Nucleus accumbens (tissue), 56 donors: ENCODE data around the gene IER3IP1.
"Not testable (repeated sequence)": the region's sequence is repeated elsewhere in the genome, so short reads cannot be mapped to it uniquely, and the experiment has no call there.

Source experiments
- DNase-seq, 56 donors: peaks; one replicate each; lab custom pipeline; 2025; lab: John Stamatoyannopoulos, UW

Gene IER3IP1

GRCh38 chr18:47175898-47176575, at the start of gene IER3IP1:
IER3IP1 (minus strand) TSS chr18:47176364; CDS start chr18:47176277, 87 bp downstream.
- DNase-seq, result peak in 55 of 56 donors; percentile 35 to 92 (median 81)

DNA sequence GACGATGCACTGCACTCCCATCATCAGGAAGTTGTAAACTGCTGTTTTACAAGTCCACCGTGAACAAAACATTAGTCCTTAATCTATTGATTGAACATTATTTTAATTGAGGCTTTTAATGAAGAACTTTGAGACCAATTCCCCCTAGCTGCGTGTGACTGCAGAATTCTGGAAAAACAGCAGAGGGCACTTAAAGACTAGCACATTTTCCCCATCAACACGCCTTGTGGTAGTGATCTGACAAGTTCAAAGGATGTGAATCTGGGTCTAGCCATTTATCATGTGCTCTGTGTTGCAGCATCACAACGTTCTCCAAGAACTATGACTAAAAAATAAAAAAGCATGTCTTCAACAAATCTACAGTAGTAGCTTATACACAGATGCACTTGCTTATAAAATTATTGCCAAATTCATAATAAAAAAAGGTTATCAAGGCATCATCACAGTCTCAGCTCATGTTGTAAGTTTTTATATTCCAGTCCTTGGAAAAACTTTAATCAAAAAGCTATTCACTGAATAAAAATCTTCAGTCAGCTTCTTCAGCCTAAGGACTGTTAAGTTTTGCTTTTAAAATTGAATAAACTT, 39.5 kb upstream of the IER3IP1 start:
- peak in 23 of 56 donors; percentile 1 to 52 (median 4) for DNase-seq

DNA sequence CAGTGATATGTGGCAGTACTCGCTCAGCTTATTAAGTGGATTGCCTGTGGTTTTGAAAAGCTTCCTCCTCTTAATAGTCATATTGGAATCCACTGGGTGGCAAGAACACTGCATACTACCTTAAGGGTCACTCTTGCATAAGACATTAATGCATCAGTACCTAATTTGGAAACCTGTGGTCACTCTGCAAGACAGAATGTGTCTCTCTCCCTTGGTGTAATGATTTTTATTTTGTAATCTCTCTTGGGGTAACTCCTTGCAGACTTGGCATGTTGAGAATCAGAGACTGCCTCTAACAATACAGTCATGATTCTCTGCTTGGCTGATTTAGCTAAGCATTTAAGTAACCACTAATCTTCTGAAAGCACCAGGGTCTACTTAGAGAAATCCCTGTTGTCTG, 33.0 kb upstream of the IER3IP1 start:
- no peak for DNase-seq

GRCh38 chr18:47206945-47207637, 30.9 kb upstream of the IER3IP1 start:
- no peak for DNase-seq

DNA sequence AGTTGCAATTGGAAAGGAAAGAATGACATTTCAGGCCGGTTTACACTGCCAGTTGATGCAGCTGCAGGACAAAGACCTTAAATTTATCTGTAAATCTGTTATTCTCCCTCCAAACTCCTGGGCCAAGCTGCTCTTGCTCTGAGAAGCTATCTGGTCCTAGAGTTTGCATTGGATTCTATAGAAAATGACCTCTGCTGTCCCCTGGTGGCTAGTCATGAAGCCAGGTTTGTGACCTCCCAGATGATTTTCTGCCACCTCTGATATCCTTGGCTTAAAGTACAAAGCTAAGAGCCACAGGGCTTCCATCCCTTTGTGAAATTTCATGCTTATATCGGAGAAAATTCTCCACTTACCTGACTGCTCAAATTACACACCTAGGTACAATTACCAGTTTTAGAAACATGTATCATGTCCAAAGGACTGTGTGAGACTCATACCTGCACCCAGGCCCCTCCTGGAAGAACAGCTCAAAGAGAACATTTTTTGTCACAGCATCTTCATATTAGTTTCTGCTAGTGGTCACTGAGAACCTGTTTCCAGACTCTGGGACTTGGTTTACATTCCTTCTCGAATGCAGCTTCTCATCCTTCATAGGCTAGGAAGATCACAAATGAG, 28.9 kb upstream of the IER3IP1 start:
- peak in 9 of 56 donors; percentile 0 to 20 (median 5) for DNase-seq

DNA sequence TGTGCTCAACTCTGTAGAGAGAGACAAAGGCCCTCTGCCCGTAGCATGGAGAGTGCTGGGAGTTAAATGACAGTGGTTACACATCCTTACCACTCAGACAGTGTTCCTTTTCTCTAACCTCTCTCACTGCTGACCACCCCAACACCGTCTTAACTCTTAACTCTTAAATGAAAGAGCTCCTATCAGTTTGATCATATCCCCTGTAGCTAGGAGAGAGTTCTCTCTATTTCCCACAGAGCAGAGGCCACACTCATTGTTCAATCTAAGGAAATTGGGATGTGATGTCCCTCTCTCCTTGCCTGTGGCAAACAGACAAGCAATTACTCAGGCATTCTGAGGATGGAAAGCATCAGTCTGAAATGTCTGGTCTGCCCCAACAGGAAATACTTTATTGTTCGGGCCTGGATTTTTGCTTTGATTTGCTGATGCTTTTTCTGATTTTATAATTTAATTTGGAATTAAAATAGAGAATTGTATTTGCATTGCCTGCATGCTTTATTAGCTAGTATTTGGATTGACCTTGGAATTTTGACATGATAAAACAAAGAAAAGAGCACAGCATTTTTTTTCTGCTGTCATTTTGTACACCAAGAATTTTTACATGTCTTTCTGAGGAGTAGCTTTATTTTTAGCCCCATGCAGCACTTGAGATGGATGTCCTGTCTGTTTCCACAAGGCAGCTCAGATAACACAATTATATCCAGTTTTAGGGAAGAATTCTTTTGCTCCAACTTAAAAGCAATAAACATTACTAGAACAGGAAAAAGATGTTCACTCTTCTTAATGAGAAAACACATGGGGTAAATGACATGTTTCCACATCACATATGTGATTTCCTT, 27.7 kb upstream of the IER3IP1 start:
- no peak for DNase-seq

DNA sequence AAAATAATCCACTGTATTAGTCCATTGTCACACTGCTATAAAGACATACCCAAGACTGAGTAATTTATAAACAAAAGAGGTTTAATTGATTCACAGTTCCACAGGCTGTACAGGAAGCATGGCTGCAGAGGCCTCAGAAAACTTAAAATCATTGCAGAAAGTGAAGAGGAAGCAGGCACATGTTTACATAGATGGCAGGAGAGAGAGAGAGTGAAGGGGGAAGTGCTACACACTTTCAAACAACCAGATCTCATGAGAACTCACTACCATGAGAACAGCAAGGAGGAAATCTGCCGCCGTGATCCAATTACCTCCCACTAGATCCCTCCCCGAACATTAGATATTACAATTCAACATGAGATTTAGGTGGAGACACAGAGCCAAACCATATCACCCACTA, 19.8 kb upstream of the IER3IP1 start:
- not testable (repeated sequence) for DNase-seq

- DNase-seq, result no peak
Measured at GRCh38 chr18:47191961-47192360, 15.8 kb upstream of the IER3IP1 start.

GRCh38 chr18:47187721-47188120, 11.6 kb upstream of the IER3IP1 start:
- DNase-seq, result no peak

DNA sequence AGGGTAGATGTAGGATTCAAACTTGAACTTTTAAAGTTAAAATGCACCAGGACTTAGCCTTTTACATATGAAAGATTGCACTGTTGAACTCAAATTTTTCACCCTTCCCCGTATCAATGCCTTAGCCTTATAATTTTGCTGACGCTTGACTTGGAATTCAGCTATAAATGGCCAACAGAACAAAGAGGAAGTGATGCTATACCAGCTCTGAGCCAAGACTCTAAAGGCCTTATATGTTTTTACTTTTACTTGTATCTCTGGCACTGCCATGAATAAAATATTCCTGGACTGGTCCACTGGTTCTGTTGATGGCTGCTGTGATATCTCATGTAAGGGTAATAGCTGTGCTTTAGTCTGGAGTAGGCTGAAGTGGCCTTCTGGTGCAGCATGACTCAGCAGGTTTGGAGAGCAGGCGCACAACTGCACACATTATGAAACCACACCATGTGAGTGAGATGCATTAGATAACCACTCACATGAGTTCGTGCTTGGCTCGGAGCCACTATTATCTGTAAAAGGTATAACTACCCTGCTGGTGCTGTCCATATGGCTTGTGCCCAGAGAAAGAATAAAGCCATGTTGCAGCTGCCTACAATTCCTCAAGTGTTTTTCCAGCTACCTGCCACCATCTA, 8.4 kb upstream of the IER3IP1 start:
- DNase-seq, result no peak

DNA sequence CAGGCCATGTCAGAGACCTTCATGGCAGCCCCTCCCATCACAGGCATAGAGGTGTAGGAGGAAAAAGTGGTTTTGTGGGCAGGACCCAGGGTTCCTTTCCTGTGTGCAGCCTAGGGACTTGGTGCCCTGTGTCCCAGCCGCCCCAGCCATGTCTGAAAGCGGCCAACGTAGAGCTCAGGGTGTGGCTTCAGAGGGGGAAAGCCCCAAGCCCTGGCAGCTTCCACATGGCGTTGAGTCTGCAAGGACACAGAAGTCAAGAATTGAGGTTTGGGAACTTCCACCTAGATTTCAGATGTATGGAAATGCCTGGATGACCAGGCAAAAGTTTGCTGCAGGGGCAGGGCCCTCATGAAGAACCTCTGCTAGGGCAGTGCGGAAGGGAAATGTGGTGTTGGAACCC, 6.0 kb upstream of the IER3IP1 start:
- DNase-seq, result not testable (repeated sequence)

DNA sequence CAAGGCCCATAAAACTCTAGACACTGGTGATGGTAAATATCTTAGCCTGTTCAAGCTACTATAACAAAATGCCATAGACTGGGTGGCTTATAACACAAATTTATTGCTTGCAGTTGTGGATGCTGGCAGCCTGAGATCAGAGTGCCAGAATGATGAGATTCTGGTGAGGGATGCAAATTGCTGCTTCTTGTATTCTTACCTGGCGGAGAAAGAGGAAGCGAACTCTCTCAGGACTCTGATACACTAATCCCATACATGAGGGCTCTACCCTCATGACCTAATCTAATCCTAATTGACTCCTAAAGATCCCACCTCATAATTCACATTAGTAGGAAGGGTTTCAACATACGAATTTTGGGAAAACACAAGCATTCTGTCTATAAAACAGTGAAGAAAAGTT, 4.6 kb upstream of the IER3IP1 start:
- no peak for DNase-seq

DNA sequence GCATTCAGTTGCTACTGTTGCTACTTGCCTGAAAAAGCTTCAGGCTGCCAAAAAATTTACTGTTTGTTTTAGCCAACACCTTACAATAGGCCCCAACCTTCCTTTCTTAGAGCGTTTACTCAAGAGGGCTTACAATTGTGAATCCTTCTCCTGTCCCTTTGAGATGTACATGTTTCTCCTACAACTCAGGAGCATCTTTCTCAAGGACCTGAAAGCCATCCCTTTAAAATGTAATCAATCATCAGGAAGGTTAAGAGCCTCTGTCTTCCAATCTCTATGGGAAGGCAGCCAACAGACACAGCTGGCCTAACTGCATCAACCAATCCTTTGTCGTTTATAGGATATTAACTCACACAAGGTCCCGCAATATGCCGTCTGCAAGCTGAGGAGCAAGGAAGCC, 3.4 kb upstream of the IER3IP1 start:
- DNase-seq, result no peak

DNA sequence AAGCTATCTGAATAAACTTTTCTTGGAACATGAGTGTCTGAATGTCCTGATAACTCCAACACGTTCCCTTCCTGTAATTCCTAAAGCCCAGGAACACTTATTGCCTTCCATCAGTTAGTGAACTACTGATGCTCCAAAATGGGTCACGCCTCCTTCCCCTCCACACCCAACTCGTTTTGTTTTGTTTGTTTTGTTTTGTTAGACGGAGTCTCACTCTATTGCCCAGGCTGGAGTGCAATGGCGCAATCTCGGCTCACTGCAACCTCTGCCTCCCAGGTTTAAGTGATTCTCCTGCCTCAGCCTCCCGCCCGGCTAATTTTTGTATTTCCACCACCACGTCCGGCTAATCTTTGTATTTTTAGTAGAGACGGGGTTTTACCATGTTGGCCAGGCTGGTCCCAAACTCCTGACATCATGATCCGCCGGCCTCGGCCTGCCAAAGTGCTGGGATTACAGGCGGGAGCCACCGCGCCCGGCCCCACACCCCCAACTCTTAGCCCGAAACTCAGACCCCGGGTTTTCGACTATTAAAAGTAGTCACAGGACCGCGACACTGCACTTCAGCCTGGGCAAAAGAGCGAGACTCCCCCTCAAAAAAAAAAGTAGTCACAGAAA, 774 bp downstream of the IER3IP1 start:
- peak in 2 of 56 donors; percentile 13 to 31 for DNase-seq

GRCh38 chr18:47174545-47175116, 1.5 kb downstream of the IER3IP1 start:
- no peak for DNase-seq

DNA sequence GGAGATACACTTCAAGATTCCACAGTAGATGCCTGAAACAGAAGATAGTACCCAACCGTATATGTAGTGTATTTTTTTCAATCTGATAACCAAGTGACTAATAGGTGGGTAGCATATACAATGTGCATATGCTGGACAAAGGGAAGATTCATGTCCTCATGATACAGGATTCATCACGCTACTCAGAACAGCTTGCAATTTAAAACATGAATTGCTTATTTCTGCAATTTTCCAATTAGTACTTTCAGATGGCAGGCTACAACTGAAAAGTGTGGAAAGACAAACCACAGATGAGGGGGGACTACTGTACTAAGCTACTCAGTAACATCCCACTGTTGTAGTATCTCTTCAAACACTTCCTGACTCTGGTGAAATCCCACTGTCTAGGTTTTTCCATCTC, 3.7 kb downstream of the IER3IP1 start:
- DNase-seq, result no peak

GRCh38 chr18:47168913-47169312, 7.3 kb downstream of the IER3IP1 start:
- no peak for DNase-seq

- DNase-seq, result no peak
Measured at GRCh38 chr18:47168509-47168908, 7.7 kb downstream of the IER3IP1 start.

- DNase-seq, result no peak
Measured at GRCh38 chr18:47166294-47166693, 9.9 kb downstream of the IER3IP1 start.
